HG03103 (cell line): ENCODE data around the gene GPR17.

Experiments
- ATAC-seq: cut with Tn5 transposase; IDR thresholded peaks from one replicate; pipeline ENCODE4 v1.9.1; 2021; ENCODE audit warnings: low read depth; ENCODE audit not compliant: unreplicated experiment

GPR17 gene

GRCh38 chr2:127681976-127682857 lies 36.3 kb downstream of the GPR17 start:
- no peak for ATAC-seq

- no peak for ATAC-seq
These were observed 37.1 kb downstream of the GPR17 start for GRCh38 chr2:127683056-127683455.

- ATAC-seq, result no peak
These were observed 37.8 kb downstream of the GPR17 start for GRCh38 chr2:127683757-127684156.

DNA sequence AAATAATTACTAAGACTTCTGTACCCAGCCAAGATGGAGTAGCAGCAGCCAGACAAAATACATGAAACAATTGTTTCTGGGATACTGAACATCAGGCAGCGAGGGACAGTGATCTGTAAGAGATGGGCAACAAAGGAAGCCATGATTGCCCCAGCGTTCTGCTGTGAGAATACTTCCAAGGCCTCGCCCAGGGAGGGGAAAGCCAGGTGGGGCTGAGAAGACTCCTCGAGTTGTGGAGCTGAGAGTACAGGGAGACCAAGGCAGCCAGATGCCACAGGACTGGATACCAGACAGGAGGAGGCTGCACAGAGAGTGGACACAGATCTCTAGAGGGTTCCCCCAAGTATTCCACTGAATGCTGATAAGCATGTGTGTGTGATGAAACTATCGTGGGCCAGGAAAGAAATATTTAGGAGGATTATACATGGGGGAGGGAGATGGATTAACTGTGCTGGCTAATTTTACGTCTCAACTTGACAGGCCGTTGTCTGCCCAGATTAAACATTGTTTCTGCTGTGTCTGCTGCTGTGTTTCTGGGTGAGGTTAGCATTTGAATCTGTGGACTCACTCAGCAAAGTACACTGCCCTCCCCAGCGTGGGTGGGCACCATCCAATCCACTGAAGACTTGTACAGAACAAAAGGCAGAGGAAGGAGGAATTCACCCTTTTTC lies 39.6 kb downstream of the GPR17 start:
- ATAC-seq, result no peak

DNA sequence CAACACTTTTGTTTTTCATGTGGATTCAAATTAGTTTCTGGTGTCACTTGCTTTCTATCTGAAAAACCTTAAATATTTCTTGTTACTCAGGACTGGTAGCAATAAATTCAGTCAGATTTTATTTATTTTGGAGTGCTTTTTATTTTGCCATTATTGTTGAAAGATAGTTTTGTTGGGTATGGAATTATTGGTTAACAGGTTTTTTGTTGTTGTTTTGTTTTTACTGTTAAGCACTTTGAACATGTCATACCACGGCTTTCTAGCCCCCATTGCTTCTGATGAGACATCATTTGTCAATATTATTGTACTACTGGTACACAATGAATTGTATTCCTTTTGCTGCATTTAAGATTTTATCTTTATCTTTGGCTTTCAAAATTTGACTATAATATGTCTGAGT lies 42.5 kb downstream of the GPR17 start:
- no peak for ATAC-seq

- no peak for ATAC-seq
These were observed 44.7 kb downstream of the GPR17 start for GRCh38 chr2:127690696-127691095.

DNA sequence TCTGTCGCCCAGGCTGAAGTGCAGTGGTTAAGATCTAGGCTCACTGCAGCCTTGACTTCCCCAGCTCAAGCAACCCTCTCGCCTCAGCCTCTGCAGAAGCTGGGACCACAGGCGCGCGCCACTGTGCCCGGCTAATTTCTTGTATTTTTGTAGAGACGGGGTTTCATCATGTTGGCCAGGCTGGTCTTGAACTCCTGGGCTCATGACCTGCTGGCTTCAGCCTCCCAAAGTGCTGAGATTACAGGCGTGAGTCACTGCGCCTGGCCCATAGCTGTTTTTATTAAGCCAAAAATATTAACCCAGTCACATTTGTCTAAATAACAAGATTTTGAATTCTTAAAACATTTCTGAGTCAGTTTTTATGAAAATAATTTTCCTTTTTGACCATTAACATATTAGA lies 49.0 kb downstream of the GPR17 start:
- ATAC-seq, result no peak

GRCh38 chr2:127695491-127696472 lies 49.8 kb downstream of the GPR17 start:
- ATAC-seq, result no peak

DNA sequence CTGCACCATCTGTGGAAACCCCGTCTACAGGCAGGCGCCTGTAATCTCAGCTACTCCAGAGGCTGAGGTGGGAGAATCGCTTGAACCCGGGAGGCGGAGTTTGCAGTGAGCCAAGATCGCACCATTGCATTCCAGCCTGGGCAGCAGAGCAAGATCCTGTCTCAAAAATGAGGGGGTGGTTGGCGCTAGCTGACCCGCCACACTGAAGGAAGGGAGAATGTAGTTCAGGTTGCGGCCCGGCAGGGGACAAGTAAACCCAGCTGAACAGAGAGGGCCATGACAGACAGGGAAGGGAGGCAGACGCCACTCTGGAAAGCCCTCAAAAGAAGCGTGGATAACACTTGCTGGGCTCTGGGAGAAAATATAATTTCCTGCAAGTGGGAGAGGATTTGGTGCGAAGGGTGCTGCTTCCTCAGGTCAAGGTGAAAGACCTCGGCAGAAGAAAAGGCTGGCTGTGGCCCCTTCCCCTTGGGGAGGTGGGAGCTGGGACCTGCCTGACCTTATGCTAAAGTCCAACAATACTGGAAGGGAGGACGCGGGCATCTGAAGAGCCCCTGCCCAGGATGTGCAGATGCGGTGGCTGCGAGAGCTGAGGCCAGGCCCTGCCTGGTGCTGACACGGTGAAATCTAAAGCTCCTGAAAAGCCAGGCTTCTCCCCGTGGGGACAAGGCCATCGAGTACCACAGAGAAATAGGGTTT lies 51.7 kb downstream of the GPR17 start:
- ATAC-seq, result no peak

GRCh38 chr2:127698553-127699355 lies 52.8 kb downstream of the GPR17 start:
- no peak for ATAC-seq

- peak; percentile 53 for ATAC-seq
These were observed 54.7 kb downstream of the GPR17 start for GRCh38 chr2:127700527-127701192.

DNA sequence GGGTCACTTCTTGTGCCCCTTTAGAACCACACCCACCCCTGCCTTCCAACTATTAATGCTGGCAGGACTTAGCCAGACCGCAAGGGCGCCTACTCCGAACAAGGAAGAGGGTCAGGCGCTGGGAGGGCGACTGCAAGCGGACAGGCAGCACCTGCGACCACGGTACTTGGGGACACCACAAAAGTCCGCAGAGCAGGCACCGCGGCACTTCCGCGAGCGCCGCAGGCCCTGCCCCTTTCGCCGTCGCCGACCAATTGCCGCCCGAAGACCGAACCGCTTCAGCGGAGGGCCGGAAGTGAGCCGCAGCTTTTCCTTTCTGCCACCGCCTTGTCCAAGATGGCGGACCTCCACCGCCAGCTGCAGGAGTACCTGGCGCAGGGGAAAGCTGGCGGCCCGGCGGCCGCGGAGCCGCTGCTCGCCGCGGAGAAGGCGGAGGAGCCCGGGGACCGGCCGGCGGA lies 55.3 kb downstream of the GPR17 start, which contains the start of gene SFT2D3:
Gene SFT2D3, plus strand, starts transcription at position 305 of the 458 bp plus-strand sequence. Its CDS starts 32 bp downstream, at position 337.
- ATAC-seq, result peak; percentile 57

GRCh38 chr2:127701651-127702394 lies 55.9 kb downstream of the GPR17 start:
- peak; percentile 39 for ATAC-seq
